Amniotic stem cell (primary cell): ENCODE measurements around the gene CMKLR1.

Source experiments
- DNase-seq: peaks from one replicate; lab custom pipeline; 2025; lab: John Stamatoyannopoulos, UW

CMKLR1 gene

DNA sequence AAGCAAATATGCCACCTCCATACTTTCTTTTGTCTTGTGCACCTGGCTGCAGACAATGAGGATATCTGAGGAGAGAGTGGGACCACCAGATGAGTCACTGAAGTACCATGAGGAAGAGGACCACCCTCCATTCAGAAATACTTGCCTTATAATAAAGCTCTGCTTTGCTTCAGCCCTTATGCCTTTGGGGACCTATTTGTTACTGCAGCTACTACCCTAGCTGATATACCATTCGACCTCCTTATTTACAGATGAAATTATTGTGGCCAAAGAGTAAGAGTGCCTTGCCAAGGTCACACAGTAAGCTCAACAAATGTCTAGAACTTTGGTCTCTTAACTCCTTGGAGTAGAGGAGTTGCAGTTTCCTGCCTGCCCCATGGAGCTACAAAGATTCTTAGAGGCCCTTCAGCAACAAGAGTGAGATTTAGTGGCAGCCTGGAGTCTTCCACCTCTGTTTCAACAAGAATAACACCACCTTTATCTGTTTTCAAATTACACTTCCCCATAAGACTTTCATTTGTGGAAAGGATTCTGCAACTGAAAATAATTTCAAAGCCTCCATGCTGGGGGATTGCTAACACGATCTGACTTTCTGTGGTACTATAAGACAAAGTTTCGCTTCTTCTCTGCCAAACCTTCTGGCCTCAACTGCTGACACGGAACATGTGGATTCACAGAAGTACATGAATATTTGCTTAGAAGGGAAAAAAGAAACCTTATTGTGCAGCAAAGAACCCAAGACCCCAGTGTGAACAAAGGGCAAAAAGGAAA, 3.6 kb downstream of the CMKLR1 start:
- no peak for DNase-seq

DNA sequence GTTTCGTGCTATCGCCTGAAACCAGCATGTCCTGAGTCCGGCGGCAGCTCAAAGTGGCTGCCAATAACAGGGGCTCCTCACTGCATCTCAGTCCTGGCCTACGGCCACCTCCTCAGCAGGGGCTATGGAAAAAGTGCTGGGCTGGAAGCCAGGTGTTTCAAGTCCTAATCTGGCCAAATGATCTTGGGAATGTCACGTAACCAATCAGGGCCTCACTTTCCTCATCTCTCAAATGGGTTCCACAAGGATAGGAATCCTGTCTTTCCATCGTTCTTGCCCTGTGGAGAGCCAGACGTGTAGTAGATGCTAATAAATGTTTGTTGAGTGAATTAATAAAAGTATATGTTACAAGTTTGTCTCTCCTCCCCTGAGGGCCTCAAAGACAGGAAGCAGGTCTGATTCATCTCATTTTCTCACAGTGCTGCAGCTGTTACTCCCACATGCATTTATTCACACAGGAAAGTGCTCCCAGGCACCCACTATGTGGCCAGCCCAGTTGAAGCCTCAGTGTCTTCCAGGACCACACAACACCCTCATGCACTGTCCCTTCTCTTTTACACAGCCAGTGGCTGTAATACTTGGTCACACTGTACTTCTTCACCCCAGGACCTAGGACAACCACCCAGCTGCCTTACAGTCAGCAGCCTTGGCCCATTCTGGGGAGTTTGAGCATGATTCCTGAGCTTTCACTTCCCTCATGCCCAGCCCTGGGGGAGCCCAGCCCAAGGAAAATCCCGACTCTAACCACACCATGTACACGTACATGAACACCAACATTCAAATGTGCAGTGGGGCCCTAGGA, 5.0 kb downstream of the CMKLR1 start:
- no peak for DNase-seq

DNA sequence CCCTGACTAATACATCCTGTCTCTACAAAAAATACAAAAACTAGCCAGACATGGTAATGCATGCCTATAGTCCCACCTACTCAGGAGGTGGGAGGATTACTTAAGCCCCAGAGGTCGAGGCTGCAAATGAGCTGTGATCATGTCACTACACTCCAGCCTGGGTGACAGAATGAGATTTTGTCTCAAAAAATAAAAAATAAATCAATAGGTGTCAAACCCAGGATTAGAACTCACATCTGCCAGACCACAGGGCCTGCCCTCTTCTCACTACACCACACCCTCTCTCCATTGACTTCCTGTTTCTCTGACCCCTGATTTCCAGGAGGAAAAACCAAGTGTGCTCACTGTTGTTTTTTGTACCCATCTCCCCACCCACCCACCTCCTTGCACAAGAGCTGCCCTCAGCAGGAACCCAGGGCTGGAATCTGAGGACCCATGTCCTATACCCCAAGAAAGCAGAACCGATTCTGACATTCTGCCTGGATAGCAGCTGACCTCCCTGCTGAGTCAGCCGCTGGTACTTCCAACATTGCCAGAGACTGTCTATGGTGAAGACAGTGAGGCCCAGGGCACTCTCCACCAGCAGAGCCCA, 6.2 kb downstream of the CMKLR1 start:
- DNase-seq, result no peak

DNA sequence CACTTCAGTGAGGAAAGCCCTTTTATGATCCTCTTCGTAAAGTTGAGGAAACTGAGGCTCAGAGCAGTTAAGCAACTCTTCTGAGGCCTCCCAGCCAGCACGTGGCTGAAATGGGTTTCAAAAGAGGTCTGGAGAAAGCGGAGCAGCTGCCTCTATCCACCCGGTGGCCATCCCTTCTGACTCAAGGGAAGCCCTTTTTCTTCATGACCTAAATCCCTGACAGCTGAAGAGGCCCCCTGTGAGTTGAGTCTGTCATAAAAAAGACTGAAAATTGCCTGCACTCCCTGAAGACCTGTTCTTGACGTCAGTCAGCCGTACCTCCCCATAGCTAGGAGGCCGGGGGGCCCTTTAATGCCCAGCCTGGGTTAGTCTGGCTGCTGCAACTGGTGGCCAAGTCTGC, 10.7 kb downstream of the CMKLR1 start:
- DNase-seq, result no peak

DNA sequence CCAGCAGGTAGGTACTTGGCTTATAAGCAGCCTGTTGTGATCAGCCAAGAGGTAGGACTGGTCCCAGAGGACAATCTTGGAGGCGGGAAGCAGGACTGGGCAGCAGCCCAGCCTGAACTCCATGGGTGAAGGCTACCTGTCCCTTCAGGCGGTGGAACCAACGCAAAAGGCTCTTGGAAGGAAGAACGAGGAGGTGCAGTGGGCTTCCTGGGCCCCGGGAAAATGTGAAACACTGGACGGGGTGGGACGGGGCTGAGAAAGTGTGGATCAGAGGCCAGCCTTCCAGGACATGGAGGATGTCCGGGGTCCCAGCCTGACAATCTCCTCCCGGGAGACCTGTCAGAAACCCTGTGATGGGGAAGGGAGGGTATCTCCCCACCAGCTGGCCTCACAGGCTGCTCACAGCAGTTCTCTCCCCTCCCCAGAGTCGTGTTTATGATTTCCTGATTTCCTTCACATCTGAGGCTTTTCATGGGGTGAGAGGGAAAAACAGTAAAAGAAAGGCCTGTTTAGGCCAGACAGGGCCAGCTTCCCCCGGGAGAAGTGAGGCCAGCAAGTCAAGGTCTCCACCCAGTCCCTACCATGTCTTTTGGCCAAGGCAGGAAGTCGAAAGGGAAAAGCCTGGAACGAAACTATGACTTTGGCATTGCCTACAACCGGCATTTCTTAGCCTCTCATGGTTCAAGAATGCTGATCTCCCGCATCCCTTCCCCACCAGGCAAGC, 11.3 kb downstream of the CMKLR1 start:
- DNase-seq, result no peak

DNA sequence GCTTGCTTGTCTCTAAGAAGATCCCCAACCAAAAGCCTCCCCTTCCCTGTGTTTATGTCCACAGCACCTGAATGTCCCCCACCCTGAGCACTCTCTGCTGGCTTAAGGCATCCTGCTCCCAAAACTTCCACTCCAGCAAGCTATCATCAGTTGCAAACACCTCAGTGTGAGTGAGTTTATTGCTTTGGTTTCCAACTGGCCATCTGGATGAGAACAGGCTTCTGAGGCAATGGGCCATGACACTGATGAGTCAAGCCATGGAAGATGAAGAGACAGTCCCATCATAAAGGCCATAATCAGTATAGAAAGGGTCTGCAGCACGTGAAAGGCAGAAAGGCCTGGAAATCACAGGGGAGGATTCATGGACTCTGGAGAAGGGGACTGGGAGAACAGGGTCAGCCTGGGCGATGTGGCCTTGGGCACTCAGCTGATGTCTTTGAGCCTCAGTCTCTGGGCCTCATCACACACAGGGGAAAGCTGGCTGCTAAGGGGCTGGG, 12.8 kb downstream of the CMKLR1 start:
- DNase-seq, result no peak

DNA sequence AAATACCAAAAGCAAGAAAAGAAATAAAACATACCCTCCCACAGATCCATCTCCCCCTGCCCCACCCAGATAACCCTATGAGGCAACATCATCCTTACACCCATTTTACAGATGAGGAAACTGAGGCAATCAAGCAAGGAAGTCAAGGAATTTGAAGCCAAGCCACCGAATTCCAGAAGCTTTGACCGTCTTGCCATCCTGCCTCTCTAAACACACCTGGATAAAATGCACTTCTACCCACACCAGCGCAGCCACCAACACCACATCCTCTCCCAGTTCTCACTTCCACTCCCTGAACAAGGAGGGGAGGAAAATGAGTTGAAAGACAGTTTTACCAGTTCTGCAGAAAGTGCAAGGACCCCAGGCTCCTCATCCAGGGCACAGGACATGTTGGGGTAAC, 13.6 kb downstream of the CMKLR1 start:
- DNase-seq, result no peak

DNA sequence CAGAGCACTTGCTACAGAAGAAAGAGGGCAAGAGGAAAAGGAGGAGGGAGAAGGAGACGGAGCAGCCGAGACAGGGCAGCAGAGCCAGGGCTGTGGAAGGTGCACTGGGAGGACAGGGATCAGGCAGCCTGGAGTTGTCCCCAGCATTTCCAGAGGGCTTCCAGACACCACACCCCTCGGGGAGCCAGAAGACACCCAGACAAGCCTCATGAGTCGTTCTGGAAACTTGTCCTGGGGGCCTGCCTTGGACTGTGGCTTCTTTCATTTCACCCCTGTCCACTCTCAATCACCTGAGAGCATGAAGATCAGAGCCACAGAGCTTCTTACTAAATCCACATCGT, 14.1 kb downstream of the CMKLR1 start:
- DNase-seq, result no peak

DNA sequence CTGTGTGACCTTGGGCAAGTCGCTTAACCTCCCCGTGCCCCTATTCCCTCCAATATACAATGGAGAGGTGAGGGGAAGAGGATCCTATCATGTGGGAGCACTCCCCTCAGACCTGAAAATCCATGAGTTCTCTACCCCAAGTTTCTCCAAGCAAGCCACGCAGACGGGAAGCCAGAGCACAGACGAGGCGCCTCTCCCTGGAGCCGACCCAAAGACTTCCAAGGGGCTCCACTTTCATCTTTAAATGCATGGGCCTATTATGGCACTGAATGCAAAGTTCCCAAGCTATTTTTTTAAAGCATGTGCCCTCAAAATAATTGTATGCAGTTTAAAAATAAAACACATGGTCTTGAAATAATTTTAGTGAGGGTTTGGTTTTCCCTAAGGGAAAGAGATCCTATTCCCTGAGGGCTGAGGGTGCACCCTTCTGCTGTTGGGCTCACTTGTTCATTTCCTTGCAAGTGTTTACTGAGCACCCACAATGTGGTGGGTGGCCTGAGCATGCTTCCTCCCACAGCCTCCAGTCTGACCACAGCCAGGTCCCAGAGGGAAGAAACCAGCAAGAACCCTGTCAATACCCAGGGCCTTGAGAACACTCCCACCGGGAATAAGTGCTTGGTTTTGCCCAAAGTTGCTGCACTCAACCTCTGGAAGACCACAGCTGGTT, 14.6 kb downstream of the CMKLR1 start:
- DNase-seq, result no peak

DNA sequence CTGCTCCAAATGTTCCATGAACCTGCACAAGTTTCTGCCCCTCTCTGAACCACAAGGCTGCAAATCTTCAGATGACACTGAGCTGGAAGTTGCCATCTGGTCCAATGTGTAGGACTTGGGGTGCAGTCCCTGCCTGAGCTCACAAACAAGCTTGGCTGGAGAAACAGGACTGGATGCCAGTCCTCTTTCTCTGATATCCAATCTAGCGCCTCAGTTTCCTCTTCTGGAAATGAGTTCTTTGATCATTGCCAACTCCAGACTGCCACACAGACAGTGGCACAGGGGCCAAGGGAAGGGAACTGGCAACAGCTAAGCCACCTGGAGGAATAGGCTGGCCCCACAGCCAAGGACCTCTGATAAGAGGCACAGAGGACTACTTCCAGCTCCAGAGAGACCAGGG, 15.5 kb downstream of the CMKLR1 start:
- DNase-seq, result no peak

DNA sequence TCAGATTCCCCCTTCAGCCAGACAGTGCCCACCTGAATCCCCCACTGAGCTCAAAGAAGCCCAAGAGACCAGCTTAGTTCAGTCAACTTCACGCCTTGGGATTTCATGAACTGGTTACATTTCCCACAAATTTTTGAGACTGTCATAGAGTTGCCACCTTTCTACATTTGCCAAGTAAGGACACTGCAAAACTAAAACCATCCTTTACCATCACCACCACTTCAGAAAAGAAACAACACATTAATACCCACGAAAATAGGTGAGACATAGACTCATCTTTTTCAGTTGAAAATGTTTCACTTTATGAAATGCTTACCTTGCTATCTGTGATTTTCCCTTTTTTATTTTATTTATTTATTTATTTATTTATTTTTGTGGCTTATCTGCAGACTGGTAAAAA, 16.1 kb downstream of the CMKLR1 start:
- no peak for DNase-seq

DNA sequence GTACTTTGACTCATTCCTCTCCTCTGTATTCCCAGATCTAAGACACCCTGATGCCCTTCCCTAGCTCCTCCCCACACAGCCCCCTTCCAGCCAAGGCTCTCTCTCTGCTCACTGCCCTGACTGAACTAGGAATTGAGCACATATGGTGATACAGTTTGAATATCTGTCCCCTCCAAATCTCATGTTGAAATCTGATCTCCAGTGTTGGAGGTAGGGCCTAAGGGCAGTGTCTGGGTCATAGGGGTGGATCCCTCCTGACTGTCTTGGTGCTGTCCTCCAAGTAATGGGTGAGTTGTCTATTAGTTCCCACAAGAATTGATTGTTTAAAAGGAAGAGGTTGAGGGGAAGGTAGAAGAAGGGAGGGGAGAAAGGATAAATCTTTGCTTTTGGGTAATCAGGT, 17.4 kb downstream of the CMKLR1 start:
- DNase-seq, result no peak

DNA sequence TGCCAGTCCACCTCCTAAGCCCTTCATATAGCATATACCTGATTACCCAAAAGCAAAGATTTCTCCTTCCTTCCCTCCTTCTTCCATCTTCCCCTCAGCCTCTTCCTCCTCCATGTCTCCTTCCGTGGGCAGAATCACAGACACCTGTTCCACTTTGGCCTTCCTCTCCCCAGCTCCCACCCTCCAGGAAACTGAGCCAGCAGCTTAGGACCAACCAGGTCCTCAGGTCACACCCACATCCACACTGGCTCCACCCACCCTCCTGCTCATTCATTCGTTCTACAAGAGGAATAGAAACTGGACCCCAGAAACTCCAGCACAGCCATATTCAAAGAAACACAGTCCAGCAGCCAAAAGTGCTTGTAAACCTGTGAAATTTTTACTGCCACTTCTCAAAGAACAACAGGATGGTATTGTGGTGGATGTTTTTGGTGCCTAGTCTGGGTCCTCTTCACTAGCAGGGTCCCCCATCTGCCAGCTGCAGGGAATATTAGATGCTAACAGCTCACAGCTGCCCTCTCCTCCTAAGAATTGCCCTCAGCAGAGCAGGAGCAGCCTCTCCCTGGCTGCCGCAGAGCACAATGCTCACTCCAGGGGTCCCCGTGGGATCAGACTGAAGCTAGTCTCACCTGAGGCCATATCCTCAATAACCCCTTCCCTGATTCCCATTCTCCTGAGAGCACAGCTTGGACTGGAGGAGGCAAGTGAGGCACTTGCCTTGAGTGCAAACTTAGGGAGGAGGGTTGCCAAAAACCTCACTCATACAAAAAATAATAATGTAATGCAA, 18.4 kb downstream of the CMKLR1 start:
- no peak for DNase-seq

DNA sequence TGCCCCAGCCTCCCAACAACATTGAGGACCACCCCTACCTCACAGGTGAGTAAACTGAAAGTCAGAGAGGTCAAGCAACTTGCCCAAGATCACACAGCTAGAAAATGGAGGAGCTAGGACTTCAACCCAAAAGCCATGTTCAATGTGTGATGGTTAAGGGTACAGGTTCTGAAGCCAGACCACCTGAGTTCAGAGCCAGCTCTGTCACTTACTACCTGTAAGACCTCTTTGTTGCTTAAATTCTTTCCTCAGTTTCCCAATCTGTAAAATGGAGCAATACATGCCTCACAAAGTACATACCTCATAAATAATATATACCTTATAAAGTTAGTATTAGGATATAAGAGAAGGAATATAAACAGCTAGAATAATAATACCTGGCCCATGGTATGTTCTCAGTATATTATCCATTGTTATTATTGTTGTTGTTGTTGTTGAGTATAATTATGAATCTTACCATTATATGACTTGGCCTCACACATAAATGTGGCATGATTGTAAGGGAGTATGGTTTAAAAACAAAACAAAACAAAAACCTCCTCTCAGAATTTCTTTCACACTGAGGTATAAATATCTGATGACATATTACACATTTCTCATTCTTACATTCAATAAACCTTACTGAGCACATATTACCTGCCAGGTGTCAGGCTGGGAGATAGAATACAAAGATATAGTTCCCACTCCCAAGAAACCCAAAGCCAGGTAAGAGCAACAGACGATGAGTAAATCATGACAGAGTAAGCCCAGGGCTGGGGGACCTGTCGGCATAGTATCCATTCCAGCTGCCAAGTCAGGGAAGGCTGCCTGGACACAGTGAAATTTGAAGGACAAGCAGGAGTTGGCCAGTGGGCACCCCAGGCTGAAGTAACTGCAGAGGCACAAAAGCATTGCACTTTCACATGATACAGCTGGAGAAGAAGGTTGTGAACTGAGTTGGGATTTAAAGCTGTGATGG, 19.6 kb downstream of the CMKLR1 start:
- no peak for DNase-seq

DNA sequence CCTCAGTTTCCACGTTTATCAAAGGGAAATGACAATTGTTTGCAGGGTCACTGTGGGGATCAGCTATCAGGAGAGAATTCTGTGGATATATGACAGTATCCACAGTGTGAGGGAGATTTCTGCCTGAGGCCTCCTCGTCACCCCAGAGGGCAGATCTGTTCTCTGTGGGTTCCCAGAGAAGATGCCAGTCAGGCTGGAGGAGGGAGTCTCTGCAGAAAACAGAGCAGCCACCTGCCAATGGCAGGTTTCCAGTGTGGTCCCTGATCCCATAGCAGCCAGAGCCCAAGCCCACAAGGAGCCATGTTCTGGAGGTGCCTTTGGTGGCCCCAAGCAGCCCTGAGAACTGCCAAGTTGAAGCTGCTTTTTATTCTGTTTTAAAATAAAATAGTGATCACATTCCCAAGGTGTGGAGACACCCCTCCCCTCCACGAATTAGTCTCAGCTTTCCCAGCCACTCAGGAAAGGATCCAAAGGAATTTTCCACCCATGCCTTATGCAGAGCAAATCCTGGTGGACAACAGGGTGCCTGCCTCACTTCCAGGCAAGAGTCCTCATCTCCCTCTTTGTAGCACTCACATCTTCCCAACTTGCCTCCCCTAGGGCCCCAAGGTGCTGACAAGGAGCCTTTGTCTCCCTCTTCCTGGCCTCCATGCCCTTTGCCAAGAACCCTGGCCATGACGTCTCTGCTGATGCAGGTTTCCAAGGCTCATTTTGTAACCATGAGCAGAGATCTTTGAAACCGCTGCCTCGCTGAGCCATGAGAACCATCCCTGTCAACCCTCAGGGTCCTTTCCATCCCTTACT, 20.4 kb downstream of the CMKLR1 start:
- DNase-seq, result no peak

DNA sequence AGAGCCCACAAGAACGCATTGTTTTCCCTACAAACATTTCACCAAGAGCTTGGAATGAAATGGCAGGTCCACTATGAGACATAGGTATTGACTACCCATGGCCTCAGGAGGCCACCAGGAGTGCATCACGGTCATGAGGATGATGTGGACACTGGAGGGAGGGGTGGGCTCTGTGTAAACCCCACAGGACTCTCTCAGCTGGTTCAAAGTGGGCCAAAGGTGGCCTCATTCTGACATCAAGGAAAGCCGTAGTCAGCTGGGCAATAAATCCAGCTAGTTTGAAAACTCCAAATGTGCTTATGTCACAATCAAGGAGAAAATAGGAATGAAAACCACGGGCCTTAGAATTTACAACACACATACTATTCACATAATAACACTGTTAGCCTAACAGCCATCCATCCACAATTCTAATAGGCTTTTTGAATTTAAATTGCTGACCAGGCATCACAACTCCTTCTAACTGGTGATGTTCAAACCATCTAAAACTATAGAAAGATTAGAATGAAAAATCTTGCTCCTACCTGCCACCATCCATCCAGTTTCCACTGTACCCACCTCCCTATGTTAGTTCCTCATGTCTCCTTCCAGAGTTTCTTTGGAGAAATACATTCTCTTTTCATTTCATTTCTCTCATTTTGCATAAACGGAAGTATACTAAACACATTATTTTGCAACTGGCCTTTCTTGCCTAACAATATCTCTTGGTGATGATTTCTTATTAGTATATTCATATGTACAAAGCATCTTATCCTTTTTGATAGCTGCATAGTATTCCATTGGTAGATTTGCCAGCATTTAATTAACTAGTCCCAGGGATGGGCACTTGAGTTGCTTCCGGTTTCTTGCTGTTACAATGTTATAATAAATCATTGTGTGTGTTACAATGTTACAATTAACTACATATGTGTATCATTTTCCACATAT, 21.5 kb downstream of the CMKLR1 start:
- DNase-seq, result no peak

DNA sequence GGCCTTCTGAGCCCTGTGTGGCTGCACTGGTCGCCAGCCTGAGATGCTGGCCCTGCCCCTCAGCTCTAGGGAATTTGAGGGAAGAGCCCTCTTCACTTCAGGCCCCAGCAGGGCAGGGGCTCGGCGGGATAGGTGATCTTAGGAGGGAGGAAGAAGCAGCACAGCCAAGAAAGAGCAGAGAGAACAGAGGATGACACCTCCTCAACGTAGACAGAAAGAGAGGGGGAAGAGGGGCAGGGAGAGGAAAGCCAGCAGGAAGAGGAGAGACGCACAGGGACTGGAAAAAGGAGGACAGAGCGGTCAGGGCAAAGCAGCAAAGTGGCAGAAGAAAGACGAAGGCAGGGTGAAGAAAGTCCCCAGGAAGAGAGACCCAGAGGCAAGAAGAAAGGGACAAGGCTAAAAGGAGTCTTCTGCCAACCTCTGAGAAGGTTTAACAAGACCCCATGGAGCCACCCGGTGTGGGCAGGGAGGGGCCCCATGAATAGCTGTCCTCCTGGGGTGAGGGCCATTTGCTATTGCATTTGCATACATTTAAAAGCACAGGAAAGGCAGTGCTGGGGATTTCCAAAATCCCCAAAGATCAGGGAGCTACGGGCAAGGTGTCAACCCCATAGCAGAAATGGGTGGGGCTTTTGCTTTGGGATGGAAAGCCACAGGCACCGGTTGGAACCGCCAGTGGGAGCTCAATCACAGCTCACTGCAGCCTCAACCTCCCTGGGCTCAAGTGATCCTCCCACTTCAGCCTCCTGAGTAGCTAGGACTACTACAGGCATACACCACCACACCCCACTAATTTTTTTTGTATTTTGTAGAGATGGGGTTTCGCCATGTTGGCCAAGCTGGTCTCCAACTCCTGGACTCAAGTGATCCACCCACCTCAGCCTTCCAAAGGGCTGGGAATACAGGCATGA, 22.7 kb downstream of the CMKLR1 start:
- no peak for DNase-seq
